Measurements from ENCODE around the gene SORCS3. TPM values are rescaled to one million over a fixed set of nuclear protein-coding genes. Genes with fewer than 3 reads are reported as not detected.
A peak's percentile ranks its signal among the peaks of the same experiment; 100 is the strongest.

SORCS3 gene
- total RNA-seq, 2 experiments from 2014 or later, result 1.7 to 2.1 TPM

- ATAC-seq (ENCODE audit: poor library complexity), result peak; percentile 88
- Histone ChIP-seq H3K27me3 (ENCODE audit: control insufficient read depth in 1 of 2, insufficient read depth in 2 of 2, low read length in 2 of 2) (no peaks in the 10 kb centered on the region), H3K36me3 (ENCODE audit: insufficient read depth, low read length) (no peaks in the 10 kb centered on the region), H3K4me3 (ENCODE audit: low read length) (no peak overlapping the region), H3K27ac (ENCODE audit: low read depth in 1 of 2, low read length in 2 of 2) (no peak overlapping the region), H3K9me3 (ENCODE audit: control insufficient read depth in 1 of 2, insufficient read depth in 1 of 2, low read length in 2 of 2) (no peaks in the 10 kb centered on the region), H3K4me1 (ENCODE audit: insufficient read depth, low read length) (peaks cover 4% of the 10 kb centered on the region)
- Mint-ChIP-seq H3K27me3 (no peaks in the 10 kb centered on the region), H3K4me1 (ENCODE audit: low read depth) (peaks cover 69% of the 10 kb centered on the region), H3K36me3 (ENCODE audit: low read depth) (peaks cover 9% of the 10 kb centered on the region), H3K9me3 (peaks cover 5% of the 10 kb centered on the region), H3K27ac (peak overlapping the region; percentile 66), H3K4me3 (peak overlapping the region; percentile 79)
- DNase-seq, result peak in 6 of 14 experiments; percentile 0 to 71 (median 20)
- POLR2A ChIA-PET, result interaction anchor here (0.8 kb wide), 1 partner anchor 89 kb away, joined by 4 read pairs; no protein-coding TSS in a partner anchor
- no peak for TF ChIP-seq CTCF (IDR thresholded peaks at IDR 0.05)
- intact Hi-C loops (cut with DNase I, micrococcal nuclease), result no loop called here
- CTCF ChIA-PET, result no interaction called here
Observed at GRCh38 chr10:104935656-104936055, 294.6 kb downstream of the SORCS3 start.

- no peak for DNase-seq
- H3K4me1 ChIP-seq (ENCODE audit: insufficient read depth, low read length), result peaks cover 4% of the 10 kb centered on the region
- no peaks in the 10 kb centered on the region for H3K27me3 ChIP-seq (ENCODE audit: control insufficient read depth in 1 of 2, insufficient read depth in 2 of 2, low read length in 2 of 2)
- H3K4me3 Mint-ChIP-seq, result no peak overlapping the region
- H3K27ac Mint-ChIP-seq, result no peak overlapping the region
- ChIA-PET POLR2A (no interaction called here), CTCF (no interaction called here)
- intact Hi-C loops (cut with DNase I, micrococcal nuclease), result no loop called here
- H3K4me3 ChIP-seq (ENCODE audit: low read length), result no peak overlapping the region
- H3K27ac ChIP-seq (ENCODE audit: low read depth in 1 of 2, low read length in 2 of 2), result no peak overlapping the region
- no peak for ATAC-seq (ENCODE audit: poor library complexity)
- H3K9me3 ChIP-seq (ENCODE audit: control insufficient read depth in 1 of 2, insufficient read depth in 1 of 2, low read length in 2 of 2), result no peaks in the 10 kb centered on the region
- peaks cover 9% of the 10 kb centered on the region for H3K36me3 Mint-ChIP-seq (ENCODE audit: low read depth)
- no peaks in the 10 kb centered on the region for H3K27me3 Mint-ChIP-seq
- TF ChIP-seq CTCF (IDR thresholded peaks at IDR 0.05), result no peak
- peaks cover 5% of the 10 kb centered on the region for H3K9me3 Mint-ChIP-seq
- H3K4me1 Mint-ChIP-seq (ENCODE audit: low read depth), result peaks cover 54% of the 10 kb centered on the region
- no peaks in the 10 kb centered on the region for H3K36me3 ChIP-seq (ENCODE audit: insufficient read depth, low read length)
Observed at GRCh38 chr10:104937567-104937966, 296.5 kb downstream of the SORCS3 start.

- CTCF ChIA-PET, result no interaction called here
- peaks cover 5% of the 10 kb centered on the region for H3K9me3 Mint-ChIP-seq
Observed at GRCh38 chr10:104938031-104938430, 296.9 kb downstream of the SORCS3 start.

More at GRCh38 chr10:104938031-104938430, 296.9 kb downstream of the SORCS3 start:
- H3K4me1 ChIP-seq (ENCODE audit: insufficient read depth, low read length), result peaks cover 4% of the 10 kb centered on the region
- Mint-ChIP-seq H3K4me1 (ENCODE audit: low read depth) (peaks cover 53% of the 10 kb centered on the region), H3K4me3 (no peak overlapping the region), H3K27ac (no peak overlapping the region), H3K27me3 (no peaks in the 10 kb centered on the region), H3K36me3 (ENCODE audit: low read depth) (peaks cover 9% of the 10 kb centered on the region)
- H3K9me3 ChIP-seq (ENCODE audit: control insufficient read depth in 1 of 2, insufficient read depth in 1 of 2, low read length in 2 of 2), result no peaks in the 10 kb centered on the region
- intact Hi-C loops (cut with DNase I, micrococcal nuclease), result no loop called here
- H3K27me3 ChIP-seq (ENCODE audit: control insufficient read depth in 1 of 2, insufficient read depth in 2 of 2, low read length in 2 of 2), result no peaks in the 10 kb centered on the region
- TF ChIP-seq CTCF (IDR thresholded peaks at IDR 0.05), result no peak
- no peak overlapping the region for H3K4me3 ChIP-seq (ENCODE audit: low read length)
- no peak overlapping the region for H3K27ac ChIP-seq (ENCODE audit: low read depth in 1 of 2, low read length in 2 of 2)
- H3K36me3 ChIP-seq (ENCODE audit: insufficient read depth, low read length), result no peaks in the 10 kb centered on the region
- ATAC-seq (ENCODE audit: poor library complexity), result no peak
- POLR2A ChIA-PET, result no interaction called here
- DNase-seq, result no peak
